ENCODE results near the gene OSBPL9.

DNA sequence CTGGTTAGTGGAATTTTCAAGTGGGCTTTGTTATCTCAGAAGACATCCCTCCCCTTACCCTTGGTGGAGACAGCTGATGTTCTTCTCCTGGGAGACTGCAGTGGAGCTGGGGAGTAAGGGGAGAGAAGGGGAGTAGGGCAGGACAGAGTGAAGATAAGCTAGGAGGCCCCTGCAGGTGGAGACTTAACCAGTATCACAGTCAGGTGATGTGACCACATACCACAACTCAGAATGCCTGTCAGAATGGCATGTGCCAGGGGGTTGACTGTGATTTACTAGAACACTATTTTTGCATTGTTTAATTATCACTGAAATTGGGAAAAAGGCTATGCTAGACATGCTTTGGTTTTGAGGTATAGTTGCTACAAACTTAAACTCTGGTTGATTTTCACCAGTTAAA is 137.1 kb downstream of the OSBPL9 start:
- TF ChIP-seq, protein P1, sequence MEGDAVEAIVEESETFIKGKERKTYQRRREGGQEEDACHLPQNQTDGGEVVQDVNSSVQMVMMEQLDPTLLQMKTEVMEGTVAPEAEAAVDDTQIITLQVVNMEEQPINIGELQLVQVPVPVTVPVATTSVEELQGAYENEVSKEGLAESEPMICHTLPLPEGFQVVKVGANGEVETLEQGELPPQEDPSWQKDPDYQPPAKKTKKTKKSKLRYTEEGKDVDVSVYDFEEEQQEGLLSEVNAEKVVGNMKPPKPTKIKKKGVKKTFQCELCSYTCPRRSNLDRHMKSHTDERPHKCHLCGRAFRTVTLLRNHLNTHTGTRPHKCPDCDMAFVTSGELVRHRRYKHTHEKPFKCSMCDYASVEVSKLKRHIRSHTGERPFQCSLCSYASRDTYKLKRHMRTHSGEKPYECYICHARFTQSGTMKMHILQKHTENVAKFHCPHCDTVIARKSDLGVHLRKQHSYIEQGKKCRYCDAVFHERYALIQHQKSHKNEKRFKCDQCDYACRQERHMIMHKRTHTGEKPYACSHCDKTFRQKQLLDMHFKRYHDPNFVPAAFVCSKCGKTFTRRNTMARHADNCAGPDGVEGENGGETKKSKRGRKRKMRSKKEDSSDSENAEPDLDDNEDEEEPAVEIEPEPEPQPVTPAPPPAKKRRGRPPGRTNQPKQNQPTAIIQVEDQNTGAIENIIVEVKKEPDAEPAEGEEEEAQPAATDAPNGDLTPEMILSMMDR (conservative IDR thresholded peaks at IDR 0.05; ENCODE audit: low read depth, low read length) = no peak
- no peak for TF ChIP-seq EZH2 (IDR thresholded peaks at IDR 0.05; ENCODE audit: borderline replicate concordance, low read depth, low read length, poor library complexity, severe bottlenecking)

Measured in A673 (cell line).